Measurements from ENCODE around the gene ZNF205. TPM values are rescaled to one million over a fixed set of nuclear protein-coding genes. Genes with fewer than 3 reads are reported as not detected.

The ZNF205 gene
- total and polyA plus RNA-seq, 2 of the 4 experiments (the other 2 are of a cell fraction), result 8.2 to 12.7 TPM

DNA sequence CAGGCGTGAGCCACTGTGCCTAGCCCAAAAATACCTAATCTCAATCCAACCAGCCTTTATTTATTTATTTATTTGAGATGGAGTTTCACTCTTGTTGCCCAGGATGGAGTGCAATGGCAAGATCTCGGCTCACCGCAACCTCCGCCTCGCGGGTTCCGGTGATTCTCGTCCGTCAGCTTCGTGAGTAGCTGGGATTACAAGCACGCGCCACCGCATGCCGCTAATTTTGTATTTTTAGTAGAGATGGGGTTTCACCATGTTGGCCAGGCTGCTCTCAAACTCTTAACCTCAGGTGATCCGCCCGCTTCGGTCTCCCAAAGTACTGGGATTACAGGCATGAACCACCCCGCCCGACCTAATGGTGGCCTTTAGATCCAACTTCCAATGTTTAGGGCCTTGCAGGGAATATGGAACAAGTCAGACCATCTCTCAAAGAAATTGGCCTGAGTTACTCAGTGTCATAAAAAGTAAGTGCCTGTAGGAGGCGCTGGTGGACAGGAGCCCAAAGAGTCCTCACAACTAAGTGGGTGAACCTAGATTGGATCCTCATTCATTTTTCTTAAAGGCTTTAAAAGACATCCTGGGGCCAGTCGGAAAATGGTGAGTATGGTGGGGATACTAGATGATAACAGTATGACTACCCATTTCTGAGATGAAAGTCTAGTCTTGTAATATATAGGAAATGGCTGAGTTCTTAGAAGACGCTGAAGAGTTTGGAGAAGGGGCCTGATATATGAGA is 17.9 kb upstream of the ZNF205 start:
- Histone ChIP-seq H3K18ac (ENCODE audit: low read depth, low read length) (no peak overlapping the region), H2AK5ac (ENCODE audit: low read depth, low read length) (no peak overlapping the region), H2BK20ac (ENCODE audit: low read depth, low read length) (no peak overlapping the region), H3K4me3 (ENCODE audit: insufficient read depth, low read depth, low read length) (no peak overlapping the region), H3K56ac (ENCODE audit: extremely low read depth, insufficient read depth, low read length) (no peak overlapping the region), H3K14ac (replicated peaks; ENCODE audit: low read depth, low read length) (no peak overlapping the region), H3K27ac (ENCODE audit: insufficient read depth, low read length) (no peak overlapping the region), H3K4ac (ENCODE audit: low read depth, low read length) (no peak overlapping the region), H3K9me1 (ENCODE audit: insufficient read depth, low read length) (peaks cover 4% of the 10 kb centered on the region), H3K4me2 (ENCODE audit: low read depth, low read length) (no peak overlapping the region), H4K5ac (ENCODE audit: low read depth, low read length) (no peak overlapping the region), H3K23ac (ENCODE audit: low read depth, low read length) (no peak overlapping the region), H3K9me3 (ENCODE audit: control insufficient read depth, insufficient read depth, low read length) (no peaks in the 10 kb centered on the region), H3K4me1 (ENCODE audit: control insufficient read depth, insufficient read depth, low read length) (no peaks in the 10 kb centered on the region), H2AK9ac (replicated peaks; ENCODE audit: low read depth, low read length, poor library complexity) (no peak overlapping the region), H3K9ac (ENCODE audit: low read depth, low read length) (no peak overlapping the region), H2BK120ac (ENCODE audit: low read depth, low read length) (no peak overlapping the region), H4K8ac (ENCODE audit: low read depth in 2 of 2, low read length in 2 of 2) (no peak overlapping the region), H4K20me1 (ENCODE audit: insufficient read depth, low read length) (no peaks in the 10 kb centered on the region), H3K36me3 (ENCODE audit: control insufficient read depth, insufficient read depth, low read length) (no peaks in the 10 kb centered on the region), H2BK15ac (ENCODE audit: low read depth, low read length) (no peak overlapping the region), H2AFZ (replicated peaks; ENCODE audit: low read length, poor library complexity) (no peak overlapping the region), H2BK5ac (ENCODE audit: low read depth, low read length, poor library complexity, severe bottlenecking) (no peak overlapping the region), H4K91ac (ENCODE audit: insufficient read depth, low read depth, low read length) (no peak overlapping the region), H3K79me1 (ENCODE audit: low read depth in 1 of 2, low read length in 2 of 2) (no peaks in the 10 kb centered on the region), H3K27me3 (ENCODE audit: control insufficient read depth, insufficient read depth, low read length) (peaks cover 44% of the 10 kb centered on the region)
- DNase-seq (peak; percentile 23), ATAC-seq (ENCODE audit: low read depth) (no peak)
- POLR2A ChIA-PET (ENCODE audit: unreplicated experiment), result no interaction called here
- no TSS peak for BruUV-seq (replicated peaks)
- CTCF ChIA-PET, result no interaction called here
- in situ Hi-C loops (cut with MboI; ENCODE audit: low sequenced_read_pairs) (no loop called here), dilution Hi-C loops (cut with HindIII; ENCODE audit: low sequenced_read_pairs, unreplicated experiment) (no loop called here), intact Hi-C loops (cut with micrococcal nuclease) (no loop called here)
- TF ChIP-seq FOS (IDR thresholded peaks at IDR 0.05; ENCODE audit: low read depth, low read length), result no peak
- TF ChIP-seq CEBPB (IDR thresholded peaks at IDR 0.05; ENCODE audit: low read depth, low read length), result no peak
- TF ChIP-seq, protein P1, sequence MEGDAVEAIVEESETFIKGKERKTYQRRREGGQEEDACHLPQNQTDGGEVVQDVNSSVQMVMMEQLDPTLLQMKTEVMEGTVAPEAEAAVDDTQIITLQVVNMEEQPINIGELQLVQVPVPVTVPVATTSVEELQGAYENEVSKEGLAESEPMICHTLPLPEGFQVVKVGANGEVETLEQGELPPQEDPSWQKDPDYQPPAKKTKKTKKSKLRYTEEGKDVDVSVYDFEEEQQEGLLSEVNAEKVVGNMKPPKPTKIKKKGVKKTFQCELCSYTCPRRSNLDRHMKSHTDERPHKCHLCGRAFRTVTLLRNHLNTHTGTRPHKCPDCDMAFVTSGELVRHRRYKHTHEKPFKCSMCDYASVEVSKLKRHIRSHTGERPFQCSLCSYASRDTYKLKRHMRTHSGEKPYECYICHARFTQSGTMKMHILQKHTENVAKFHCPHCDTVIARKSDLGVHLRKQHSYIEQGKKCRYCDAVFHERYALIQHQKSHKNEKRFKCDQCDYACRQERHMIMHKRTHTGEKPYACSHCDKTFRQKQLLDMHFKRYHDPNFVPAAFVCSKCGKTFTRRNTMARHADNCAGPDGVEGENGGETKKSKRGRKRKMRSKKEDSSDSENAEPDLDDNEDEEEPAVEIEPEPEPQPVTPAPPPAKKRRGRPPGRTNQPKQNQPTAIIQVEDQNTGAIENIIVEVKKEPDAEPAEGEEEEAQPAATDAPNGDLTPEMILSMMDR (conservative IDR thresholded peaks at IDR 0.05; ENCODE audit: low read depth, low read length), result peak; percentile 56
- no peak for TF ChIP-seq MAFK (IDR thresholded peaks at IDR 0.05; ENCODE audit: low read depth, low read length)
- TF ChIP-seq CHD1 (IDR thresholded peaks at IDR 0.05; ENCODE audit: low read depth, low read length), result no peak
- TF ChIP-seq RAD21 (IDR thresholded peaks at IDR 0.05; ENCODE audit: low read length), result peak; percentile 38
- 94% methylated on average over 9 of the region's 22 CpGs; no CpG with 5 or more reads in 1 of the 2 experiments for WGBS, 2 experiments (ENCODE audit: extremely low coverage in 2 of 2, insufficient read length in 1 of 2)
